Testis (tissue), 5 donors: Measurements from ENCODE around the gene PLCD4. TPM values are rescaled to one million over a fixed set of nuclear protein-coding genes. Genes with fewer than 3 reads are reported as not detected.
A peak's percentile ranks its signal among the peaks of the same experiment; 100 is the strongest.

ENCODE experiments used
- DNase-seq: peaks from one replicate; pipeline ENCODE4 v3.0.0-alpha.2; 2019
- H3K27ac ChIP-seq, 2 donors: fragments of 200-600 bp; sonication (generic); one replicate each; pipeline ENCODE4 v1.5.1; 2019
- H3K27me3 ChIP-seq: fragments of 200-600 bp; sonication (generic); one replicate; pipeline ENCODE4 v1.5.1; 2019
- H3K36me3 ChIP-seq: fragments of 200-600 bp; sonication (generic); one replicate; pipeline ENCODE4 v1.5.1; 2017; ENCODE audit warnings: low read depth; ENCODE audit errors: missing control alignments
- H3K4me1 ChIP-seq: fragments of 200-600 bp; sonication (generic); one replicate; pipeline ENCODE4 v1.5.1; 2019
- H3K4me3 ChIP-seq, 2 donors: fragments of 200-600 bp; sonication (generic); one replicate each; pipeline ENCODE4 v1.5.1; 2017 to 2019
- H3K9me3 ChIP-seq: fragments of 200-600 bp; sonication (generic); one replicate; pipeline ENCODE4 v1.5.1; 2017
- POLR2A ChIP-seq: fragments of 450-650 bp; IDR thresholded peaks from one replicate; pipeline ENCODE4 v1.6.1; 2017; ENCODE audit warnings: antibody characterized with exemption, mild to moderate bottlenecking, moderate library complexity
- WGBS, 2 donors: methylation state at CpG; one replicate each; pipeline ENCODE4 v1.1.5; 2018; 5-methylcytosine and 5-hydroxymethylcytosine counted together
- intact Hi-C: fragments of 100-400 bp; cut with DNase I; formaldehyde crosslinking; loops from one replicate; pipeline ENCODE4 v1.15.1; 2023; ENCODE audit warnings: low total_unique reads
- long read RNA-seq, 2 donors: transcript quantifications; one replicate each; lab custom pipeline, GENCODE V29; 2026
- polyA plus RNA-seq: library from polyadenylated mRNA; stranded (reverse); fragments of 350-450 nt; fragmentation: Illumina TruSeq; extraction: RNeasy Lipid Tissue Mini Kit (QIAGEN cat#74804); gene quantifications from one replicate; pipeline ENCODE4 v1.2.3, GENCODE V29; 2014; ENCODE audit warnings: low read depth, low replicate concordance; ENCODE audit not compliant: insufficient read depth
- total RNA-seq, 2 donors: library from RNA; depleted of rRNA; stranded (reverse); fragments of >200 nt; gene quantifications; one replicate each; pipeline ENCODE4 v1.2.3, GENCODE V29; 2016
- TF ChIP-seq, protein P1 (sequence below), 3 experiments: fragments of 450-650 bp in 2 of 3; fragments of 200-600 bp in 1 of 3; sonication (generic) in 1 of 3; IDR thresholded peaks; one replicate each; pipeline ENCODE4 v1.5.1; 2016 to 2019; ENCODE audit warnings: antibody characterized with exemption in 3 of 3, mild to moderate bottlenecking in 2 of 3, moderate library complexity in 1 of 3

The PLCD4 gene
- total RNA-seq (1 to 10 TPM; 8.2 to 9.0 TPM), polyA plus RNA-seq (13.9 TPM)
- long read RNA-seq, donor 1, result 0 reads
- long read RNA-seq, donor 2, result 0 reads

- intact Hi-C loops, result no loop called here
- no peak for DNase-seq
- H3K27ac ChIP-seq, result no peak within 1 kb of the TSS
- H3K9me3 ChIP-seq, result no peaks in the 10 kb centered on the region
- no peak within 1 kb of the TSS for H3K4me3 ChIP-seq
- no peaks in the 10 kb centered on the region for H3K27me3 ChIP-seq
- TF ChIP-seq POLR2A, result no peak
- TF ChIP-seq, protein P1, sequence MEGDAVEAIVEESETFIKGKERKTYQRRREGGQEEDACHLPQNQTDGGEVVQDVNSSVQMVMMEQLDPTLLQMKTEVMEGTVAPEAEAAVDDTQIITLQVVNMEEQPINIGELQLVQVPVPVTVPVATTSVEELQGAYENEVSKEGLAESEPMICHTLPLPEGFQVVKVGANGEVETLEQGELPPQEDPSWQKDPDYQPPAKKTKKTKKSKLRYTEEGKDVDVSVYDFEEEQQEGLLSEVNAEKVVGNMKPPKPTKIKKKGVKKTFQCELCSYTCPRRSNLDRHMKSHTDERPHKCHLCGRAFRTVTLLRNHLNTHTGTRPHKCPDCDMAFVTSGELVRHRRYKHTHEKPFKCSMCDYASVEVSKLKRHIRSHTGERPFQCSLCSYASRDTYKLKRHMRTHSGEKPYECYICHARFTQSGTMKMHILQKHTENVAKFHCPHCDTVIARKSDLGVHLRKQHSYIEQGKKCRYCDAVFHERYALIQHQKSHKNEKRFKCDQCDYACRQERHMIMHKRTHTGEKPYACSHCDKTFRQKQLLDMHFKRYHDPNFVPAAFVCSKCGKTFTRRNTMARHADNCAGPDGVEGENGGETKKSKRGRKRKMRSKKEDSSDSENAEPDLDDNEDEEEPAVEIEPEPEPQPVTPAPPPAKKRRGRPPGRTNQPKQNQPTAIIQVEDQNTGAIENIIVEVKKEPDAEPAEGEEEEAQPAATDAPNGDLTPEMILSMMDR (IDR thresholded peaks at IDR 0.05), result no peak
- WGBS, 2 donors, result 21 to 41% methylated on average over 8 of the region's 8 CpGs
- no peaks in the 10 kb centered on the region for H3K36me3 ChIP-seq
- H3K4me1 ChIP-seq, result no peaks in the 10 kb centered on the region
These were observed at the start of gene PLCD4 for GRCh38 chr2:218607436-218608115. Gene PLCD4, plus strand, starts transcription at chr2:218607899. Its CDS starts 7,841 bp downstream, at chr2:218615740.

DNA sequence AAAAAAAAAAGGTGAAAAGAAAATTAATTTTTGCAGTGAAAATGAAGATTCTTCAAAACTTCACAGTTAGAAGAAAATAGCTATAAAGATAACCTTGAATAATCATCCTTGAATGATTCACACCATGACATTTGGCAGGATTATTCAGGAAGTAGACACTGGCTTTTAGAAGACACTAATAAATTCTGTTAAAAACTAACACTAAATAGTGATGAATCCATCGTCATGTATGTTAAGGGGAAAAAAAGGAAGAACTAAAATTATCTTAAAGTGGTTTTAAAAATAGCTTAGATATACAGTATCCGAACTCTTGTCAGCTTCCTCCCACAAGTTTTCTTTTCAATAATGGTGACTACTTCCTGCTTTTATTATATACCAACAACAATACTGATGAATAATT is 49.8 kb upstream of the PLCD4 start:
- Histone ChIP-seq H3K4me3 (no peak overlapping the region), H3K36me3 (peaks cover 4% of the 10 kb centered on the region), H3K27ac (peak overlapping the region in 1 of 2 donors; percentile 44), H3K9me3 (no peaks in the 10 kb centered on the region), H3K4me1 (no peaks in the 10 kb centered on the region), H3K27me3 (no peaks in the 10 kb centered on the region)
- DNase-seq, result no peak
- WGBS, 2 donors, result 57 to 64% methylated on average over 2 of the region's 2 CpGs
- TF ChIP-seq, protein P1 (IDR thresholded peaks at IDR 0.05), result no peak
- TF ChIP-seq POLR2A, result no peak
- intact Hi-C loops, result loop anchor here (10.0 kb wide), 1 partner anchor 153 kb away; no protein-coding TSS in a partner anchor

DNA sequence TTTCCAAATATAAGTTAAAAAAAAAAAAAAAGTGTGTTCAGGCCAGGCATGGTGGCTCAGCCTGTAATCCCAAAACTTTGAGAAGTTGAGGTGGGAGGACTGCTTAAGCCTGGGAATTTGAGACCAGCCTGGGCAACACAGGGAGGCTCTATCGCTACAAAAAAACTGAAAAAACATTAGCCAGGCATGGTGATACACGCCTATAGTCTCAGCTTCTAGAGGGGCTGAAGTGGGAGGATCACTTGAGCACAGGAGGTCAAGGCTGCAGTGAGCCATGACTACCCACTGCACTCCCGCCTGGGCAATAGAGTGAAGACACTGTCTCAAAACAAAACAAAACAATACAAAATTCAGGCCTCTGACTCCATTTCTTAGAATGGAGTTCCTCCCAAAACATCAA is 48.7 kb upstream of the PLCD4 start:
- Histone ChIP-seq H3K4me1 (peaks cover 5% of the 10 kb centered on the region), H3K4me3 (no peak overlapping the region), H3K36me3 (no peaks in the 10 kb centered on the region), H3K9me3 (no peaks in the 10 kb centered on the region), H3K27ac (peak overlapping the region in 1 of 2 donors; percentile 44), H3K27me3 (no peaks in the 10 kb centered on the region)
- DNase-seq, result peak; percentile 59
- whole genome bisulfite sequencing, 2 donors, result 48 to 72% methylated on average over 3 of the region's 3 CpGs
- intact Hi-C loops, result loop anchor here (10.0 kb wide), 1 partner anchor 154 kb away; no protein-coding TSS in a partner anchor
- TF ChIP-seq POLR2A, result no peak
- TF ChIP-seq, protein P1 (IDR thresholded peaks at IDR 0.05), result no peak

DNA sequence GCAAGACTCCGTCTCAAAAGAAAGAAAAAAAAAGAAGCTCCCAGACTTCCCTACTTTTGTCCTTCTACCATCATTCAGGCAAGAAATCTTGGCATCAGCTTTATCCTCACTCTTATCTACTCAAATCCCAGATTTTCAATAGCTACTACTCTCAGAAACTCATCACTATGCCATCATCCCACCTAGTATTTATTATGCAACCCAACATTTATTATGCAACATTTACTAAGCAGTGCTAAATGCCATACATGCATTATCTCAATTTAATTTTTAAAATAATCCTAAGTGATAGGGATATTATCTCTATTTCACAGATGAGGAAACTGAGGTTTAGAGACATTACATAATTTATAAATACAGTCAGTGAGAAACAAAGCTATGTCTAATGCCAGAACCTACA is 43.6 kb upstream of the PLCD4 start:
- H3K36me3 ChIP-seq, result no peaks in the 10 kb centered on the region
- intact Hi-C loops, result no loop called here
- DNase-seq, result no peak
- H3K27ac ChIP-seq, result peak overlapping the region; percentile 79 to 95
- no peaks in the 10 kb centered on the region for H3K27me3 ChIP-seq
- H3K4me1 ChIP-seq, result peaks cover 14% of the 10 kb centered on the region
- WGBS, 2 donors, result 59 to 60% methylated on average over 1 of the region's 1 CpG
- no peak overlapping the region for H3K4me3 ChIP-seq
- H3K9me3 ChIP-seq, result no peaks in the 10 kb centered on the region
- TF ChIP-seq POLR2A, result no peak
- TF ChIP-seq, protein P1 (IDR thresholded peaks at IDR 0.05), result no peak
